HCT116 (cell line): ENCODE measurements around the gene CERS3. TPM values are rescaled to one million over a fixed set of nuclear protein-coding genes. Genes with fewer than 3 reads are reported as not detected.

Experiments used
- ATAC-seq: fragments of 200-7000 bp; cut with Tn5 transposase; 2 replicates; pipeline ENCODE4 v1.9.1; 2020; ENCODE audit warnings: mild to moderate bottlenecking, moderate library complexity
- BruUV-seq: library from RNA; stranded (reverse); fragments of 400-500 nt; replicated peaks from 2 replicates; lab custom pipeline; 2021; lab: Mats Ljungman, UMichigan
- CTCF ChIA-PET: fragments of 300-600 bp; sonication (Branson Sonifier 250); formaldehyde crosslinking; loops from one replicate; lab custom pipeline; 2021; ENCODE audit warnings: antibody characterized with exemption; lab: Charles Lee
- POLR2A ChIA-PET: fragments of 300-600, 350-600 bp; sonication (Branson Sonifier 250); formaldehyde crosslinking; loops from one replicate; lab custom pipeline; 2021; ENCODE audit warnings: antibody characterized with exemption; lab: Charles Lee
- RAD21 ChIA-PET, 2 experiments: fragments of 300-600 bp; sonication (Branson Sonifier 250); formaldehyde crosslinking; loops; one replicate each; lab custom pipeline; 2023; ENCODE audit warnings: low total read pairs in 2 of 2; ENCODE audit not compliant: uncharacterized antibody in 2 of 2, unreplicated experiment in 2 of 2, low non-redundant PET in 1 of 2; lab: Charles Lee
- DNase-seq: peaks from one replicate; pipeline ENCODE4 v3.0.0-alpha.2; 2010; ENCODE audit warnings: low read depth, low spot score
- H2AFZ ChIP-seq: fragments of 200-600 bp; shearing (Covaris generic), sonication (generic); 2 replicates; pipeline ENCODE4 v1.6.1; 2017; ENCODE audit warnings: low read depth, mixed run types, mixed read lengths, antibody characterized with exemption, low read length; ENCODE audit not compliant: poor library complexity, severe bottlenecking
- H3K27ac ChIP-seq: 2 replicates; pipeline ENCODE4 v1.5.1; 2012; ENCODE audit warnings: low read depth, low read length
- H3K27me3 ChIP-seq: fragments of 200-600 bp; sonication (generic); 2 replicates; pipeline ENCODE4 v1.6.1; 2016; ENCODE audit warnings: mixed run types, low read length, mixed read lengths; ENCODE audit not compliant: insufficient read depth
- H3K36me3 ChIP-seq, 2 experiments: fragments of 200-500 bp in 1 of 2; fragments of 200-600 bp in 1 of 2; sonication (Bioruptor generic) in 1 of 2; sonication (generic) in 1 of 2; 2 replicates each; pipeline versions ENCODE4 v1.5.1 to v1.6.1; 2014 to 2016; ENCODE audit warnings: low read length in 2 of 2, inconsistent platforms in 1 of 2, mixed read lengths in 1 of 2, mixed run types in 1 of 2; ENCODE audit not compliant: insufficient read depth in 2 of 2, control insufficient read depth in 1 of 2
- H3K4me1 ChIP-seq, 2 experiments: fragments of 200-600 bp in 1 of 2; sonication (generic) in 1 of 2; 2 replicates each; pipeline versions ENCODE4 v1.5.1 to v1.6.1; 2012 to 2017; ENCODE audit warnings: low read length in 2 of 2, inconsistent platforms in 1 of 2, mild to moderate bottlenecking in 1 of 2, mixed read lengths in 1 of 2, mixed run types in 1 of 2, moderate library complexity in 1 of 2; ENCODE audit not compliant: insufficient read depth in 2 of 2, control insufficient read depth in 1 of 2
- H3K4me2 ChIP-seq: fragments of 200-600 bp; sonication (generic); 2 replicates; pipeline ENCODE4 v1.6.1; 2017; ENCODE audit warnings: mixed run types, low read length, mixed read lengths
- H3K4me3 ChIP-seq, 2 experiments: fragments of 200-600 bp in 1 of 2; sonication (generic) in 1 of 2; replicated peaks in 1 of 2; 2 replicates each; pipeline ENCODE4 v1.5.1; 2011 to 2016; ENCODE audit warnings: low read length in 2 of 2, control low read depth in 1 of 2, low read depth in 1 of 2, mild to moderate bottlenecking in 1 of 2, mixed read lengths in 1 of 2, mixed run types in 1 of 2
- H3K79me2 ChIP-seq: fragments of 200-600 bp; sonication (generic); 2 replicates; pipeline ENCODE4 v1.6.1; 2017; ENCODE audit warnings: mild to moderate bottlenecking, mixed run types, low read length, moderate library complexity, mixed read lengths; ENCODE audit not compliant: insufficient read depth
- H3K9ac ChIP-seq: fragments of 200-600 bp; sonication (generic); 2 replicates; pipeline ENCODE4 v1.6.1; 2016; ENCODE audit warnings: low read length, mixed read lengths
- H3K9me2 ChIP-seq: fragments of 200-600 bp; sonication (generic), shearing (Covaris generic); 2 replicates; pipeline ENCODE4 v1.6.1; 2017; ENCODE audit warnings: mixed run types, mild to moderate bottlenecking, moderate library complexity; ENCODE audit not compliant: insufficient read depth
- H3K9me3 ChIP-seq, 2 experiments: fragments of 200-500 bp in 1 of 2; fragments of 200-600 bp in 1 of 2; sonication (Bioruptor generic) in 1 of 2; sonication (generic) in 1 of 2; 2 replicates each; pipeline ENCODE4 v1.6.1; 2014 to 2017; ENCODE audit warnings: low read length in 2 of 2, mixed read lengths in 2 of 2, inconsistent platforms in 1 of 2, low read depth in 1 of 2, mild to moderate bottlenecking in 1 of 2, mixed run types in 1 of 2, moderate library complexity in 1 of 2; ENCODE audit not compliant: control insufficient read depth in 1 of 2, insufficient read depth in 1 of 2
- H4K20me1 ChIP-seq: fragments of 200-600 bp; sonication (generic), shearing (Covaris generic); 2 replicates; pipeline ENCODE4 v1.6.1; 2017; ENCODE audit warnings: mixed run types, mild to moderate bottlenecking, moderate library complexity; ENCODE audit not compliant: insufficient read depth
- CBX3 ChIP-seq: IDR thresholded peaks from 2 replicates; pipeline ENCODE4 v1.6.1; 2012; ENCODE audit warnings: low read depth
- CTCF ChIP-seq, 3 experiments: fragments of 200-600 bp in 1 of 3; sonication (generic) in 1 of 3; IDR thresholded peaks in 2 of 3; conservative IDR thresholded peaks in 1 of 3; 2 replicates each; pipeline ENCODE4 v1.5.1; 2012 to 2017; ENCODE audit warnings: low read depth in 2 of 3, low read length in 2 of 3, antibody characterized with exemption in 1 of 3, borderline replicate concordance in 1 of 3, control low read depth in 1 of 3, mild to moderate bottlenecking in 1 of 3, mixed read lengths in 1 of 3, mixed run types in 1 of 3, moderate library complexity in 1 of 3; ENCODE audit not compliant: insufficient read depth in 1 of 3
- EZH2phosphoT487 ChIP-seq: fragments of 200-600 bp; IDR thresholded peaks from 2 replicates; pipeline ENCODE4 v1.6.1; 2018; ENCODE audit warnings: antibody characterized with exemption, borderline replicate concordance
- MAX ChIP-seq: IDR thresholded peaks from 2 replicates; pipeline ENCODE4 v1.6.1; 2012
- POLR2AphosphoS5 ChIP-seq: IDR thresholded peaks from 2 replicates; pipeline ENCODE4 v1.6.1; 2011; ENCODE audit warnings: mild to moderate bottlenecking, low read depth, low read length, moderate library complexity
- RAD21 ChIP-seq: IDR thresholded peaks from 2 replicates; pipeline ENCODE4 v1.6.1; 2012; ENCODE audit warnings: low read depth, mild to moderate bottlenecking
- SIN3A ChIP-seq: IDR thresholded peaks from 2 replicates; pipeline ENCODE4 v1.6.1; 2012; ENCODE audit warnings: low read depth
- SP1 ChIP-seq: IDR thresholded peaks from 2 replicates; pipeline ENCODE4 v1.6.1; 2012; ENCODE audit warnings: low read depth
- TCF7L2 ChIP-seq: IDR thresholded peaks from 2 replicates; pipeline ENCODE4 v1.7.0; 2011; ENCODE audit warnings: borderline replicate concordance, inconsistent platforms; ENCODE audit not compliant: insufficient read depth, insufficient read length; ENCODE audit errors: extremely low read depth
- YY1 ChIP-seq: IDR thresholded peaks from 2 replicates; pipeline ENCODE4 v1.6.1; 2011; ENCODE audit warnings: low read length, low read depth, moderate library complexity, mild to moderate bottlenecking; ENCODE audit not compliant: insufficient replicate concordance; ENCODE audit errors: extremely low read depth
- ZBTB33 ChIP-seq: IDR thresholded peaks from 2 replicates; pipeline ENCODE4 v1.6.1; 2011; ENCODE audit warnings: mild to moderate bottlenecking, low read length, moderate library complexity; ENCODE audit not compliant: insufficient replicate concordance; ENCODE audit errors: extremely low read depth
- ZNF274 ChIP-seq: fragments of 200-500 bp; sonication (Bioruptor generic); IDR thresholded peaks from 2 replicates; pipeline ENCODE4 v1.6.1; 2014; ENCODE audit warnings: mild to moderate bottlenecking, low read depth, low read length, inconsistent platforms
- intact Hi-C: fragments of 100-400 bp; cut with micrococcal nuclease; formaldehyde crosslinking; loops from 2 replicates; pipeline ENCODE4 v1.10.0; 2022
- total RNA-seq: library from RNA; stranded (reverse); gene quantifications from one replicate; pipeline ENCODE4 v1.2.1, GENCODE V29; 2021; ENCODE audit not compliant: unreplicated experiment

CERS3 gene
- total RNA-seq, 1 experiment from 2014 or later, result not detected

GRCh38 chr15:100472736-100473135, 56.0 kb downstream of the CERS3 start:
- H3K36me3 ChIP-seq, result no peaks in the 10 kb centered on the region
- intact Hi-C loops, result no loop called here
- H3K27ac ChIP-seq, result no peak overlapping the region
- ChIA-PET CTCF (no interaction called here), RAD21 (no interaction called here), POLR2A (no interaction called here)
- TF ChIP-seq ZBTB33 (no peak), ZNF274 (no peak), EZH2phosphoT487 (no peak), SIN3A (no peak), SP1 (no peak), CTCF (IDR thresholded peaks at IDR 0.05 in 2 of 3, conservative IDR thresholded peaks at IDR 0.05 in 1 of 3; ENCODE audit: borderline replicate concordance in 1 of 3, insufficient read depth in 1 of 3, low read depth in 2 of 3, low read length in 2 of 3) (no peak), YY1 (no peak), RAD21 (no peak), CBX3 (no peak), MAX (no peak), POLR2AphosphoS5 (no peak), TCF7L2 (no peak)
- H3K9ac ChIP-seq, result no peak overlapping the region
- H3K9me2 ChIP-seq, result no peaks in the 10 kb centered on the region
- DNase-seq (no peak), ATAC-seq (no peak)
- no peak overlapping the region for H3K4me2 ChIP-seq
- H2AFZ ChIP-seq, result no peak overlapping the region
- no peak overlapping the region for H3K4me3 ChIP-seq
- no peaks in the 10 kb centered on the region for H3K9me3 ChIP-seq
- no peaks in the 10 kb centered on the region for H3K4me1 ChIP-seq
- H3K79me2 ChIP-seq, result no peaks in the 10 kb centered on the region
- H3K27me3 ChIP-seq, result no peaks in the 10 kb centered on the region
- no peaks in the 10 kb centered on the region for H4K20me1 ChIP-seq
- no TSS peak for BruUV-seq
